ENCODE results near the gene LCN2. TPM values are rescaled to one million over a fixed set of nuclear protein-coding genes. Genes with fewer than 3 reads are reported as not detected.
"Not testable (repeated sequence)": the region's sequence is repeated elsewhere in the genome, so short reads cannot be mapped to it uniquely, and the experiment has no call there.

LCN2 gene
- total RNA-seq, 2 experiments from 2014 or later, result not detected

GRCh38 chr9:128180001-128180400 lies 30.7 kb downstream of the LCN2 start:
- no peak overlapping the region for H3K4me3 Mint-ChIP-seq
- intact Hi-C loops (cut with DNase I, micrococcal nuclease), result no loop called here
- CTCF ChIA-PET, result no interaction called here

GRCh38 chr9:128180447-128180846 lies 31.2 kb downstream of the LCN2 start:
- H3K36me3 Mint-ChIP-seq (ENCODE audit: low read depth), result peaks cover 83% of the 10 kb centered on the region
- Histone ChIP-seq H3K9me3 (ENCODE audit: control insufficient read depth in 1 of 2, insufficient read depth in 1 of 2, low read length in 2 of 2) (peaks cover 0 to 9% of the 10 kb centered on the region in 2 experiments), H3K36me3 (ENCODE audit: insufficient read depth, low read length) (peaks cover 74% of the 10 kb centered on the region), H3K4me3 (ENCODE audit: low read length) (no peak overlapping the region), H3K27me3 (ENCODE audit: control insufficient read depth in 1 of 2, insufficient read depth in 2 of 2, low read length in 2 of 2) (no peaks in the 10 kb centered on the region), H3K27ac (ENCODE audit: low read depth in 1 of 2, low read length in 2 of 2) (no peak overlapping the region), H3K4me1 (ENCODE audit: insufficient read depth, low read length) (no peaks in the 10 kb centered on the region)
- DNase-seq (no peak), ATAC-seq (ENCODE audit: poor library complexity) (no peak)
- no peaks in the 10 kb centered on the region for H3K27me3 Mint-ChIP-seq
- no peaks in the 10 kb centered on the region for H3K4me1 Mint-ChIP-seq (ENCODE audit: low read depth)
- H3K9me3 Mint-ChIP-seq, result no peaks in the 10 kb centered on the region
- no peak overlapping the region for H3K4me3 Mint-ChIP-seq
- POLR2A ChIA-PET, result no interaction called here
- intact Hi-C loops (cut with DNase I, micrococcal nuclease), result no loop called here
- H3K27ac Mint-ChIP-seq, result no peak overlapping the region
- TF ChIP-seq, protein P1, sequence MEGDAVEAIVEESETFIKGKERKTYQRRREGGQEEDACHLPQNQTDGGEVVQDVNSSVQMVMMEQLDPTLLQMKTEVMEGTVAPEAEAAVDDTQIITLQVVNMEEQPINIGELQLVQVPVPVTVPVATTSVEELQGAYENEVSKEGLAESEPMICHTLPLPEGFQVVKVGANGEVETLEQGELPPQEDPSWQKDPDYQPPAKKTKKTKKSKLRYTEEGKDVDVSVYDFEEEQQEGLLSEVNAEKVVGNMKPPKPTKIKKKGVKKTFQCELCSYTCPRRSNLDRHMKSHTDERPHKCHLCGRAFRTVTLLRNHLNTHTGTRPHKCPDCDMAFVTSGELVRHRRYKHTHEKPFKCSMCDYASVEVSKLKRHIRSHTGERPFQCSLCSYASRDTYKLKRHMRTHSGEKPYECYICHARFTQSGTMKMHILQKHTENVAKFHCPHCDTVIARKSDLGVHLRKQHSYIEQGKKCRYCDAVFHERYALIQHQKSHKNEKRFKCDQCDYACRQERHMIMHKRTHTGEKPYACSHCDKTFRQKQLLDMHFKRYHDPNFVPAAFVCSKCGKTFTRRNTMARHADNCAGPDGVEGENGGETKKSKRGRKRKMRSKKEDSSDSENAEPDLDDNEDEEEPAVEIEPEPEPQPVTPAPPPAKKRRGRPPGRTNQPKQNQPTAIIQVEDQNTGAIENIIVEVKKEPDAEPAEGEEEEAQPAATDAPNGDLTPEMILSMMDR (IDR thresholded peaks at IDR 0.05), result no peak
- CTCF ChIA-PET, result no interaction called here

More at GRCh38 chr9:128180001-128180400, 30.7 kb downstream of the LCN2 start:
- Histone ChIP-seq H3K9me3 (ENCODE audit: control insufficient read depth in 1 of 2, insufficient read depth in 1 of 2, low read length in 2 of 2) (peaks cover 0 to 9% of the 10 kb centered on the region in 2 experiments), H3K4me1 (ENCODE audit: insufficient read depth, low read length) (no peaks in the 10 kb centered on the region), H3K27ac (ENCODE audit: low read depth in 1 of 2, low read length in 2 of 2) (no peak overlapping the region), H3K4me3 (ENCODE audit: low read length) (no peak overlapping the region), H3K36me3 (ENCODE audit: insufficient read depth, low read length) (peaks cover 74% of the 10 kb centered on the region), H3K27me3 (ENCODE audit: control insufficient read depth in 1 of 2, insufficient read depth in 2 of 2, low read length in 2 of 2) (no peaks in the 10 kb centered on the region)
- Mint-ChIP-seq H3K4me1 (ENCODE audit: low read depth) (no peaks in the 10 kb centered on the region), H3K36me3 (ENCODE audit: low read depth) (peaks cover 83% of the 10 kb centered on the region), H3K9me3 (no peaks in the 10 kb centered on the region), H3K27ac (no peak overlapping the region), H3K27me3 (no peaks in the 10 kb centered on the region)
- POLR2A ChIA-PET, result no interaction called here
- TF ChIP-seq, protein P1 (IDR thresholded peaks at IDR 0.05), result no peak
- ATAC-seq (ENCODE audit: poor library complexity) (no peak), DNase-seq (no peak)

DNA sequence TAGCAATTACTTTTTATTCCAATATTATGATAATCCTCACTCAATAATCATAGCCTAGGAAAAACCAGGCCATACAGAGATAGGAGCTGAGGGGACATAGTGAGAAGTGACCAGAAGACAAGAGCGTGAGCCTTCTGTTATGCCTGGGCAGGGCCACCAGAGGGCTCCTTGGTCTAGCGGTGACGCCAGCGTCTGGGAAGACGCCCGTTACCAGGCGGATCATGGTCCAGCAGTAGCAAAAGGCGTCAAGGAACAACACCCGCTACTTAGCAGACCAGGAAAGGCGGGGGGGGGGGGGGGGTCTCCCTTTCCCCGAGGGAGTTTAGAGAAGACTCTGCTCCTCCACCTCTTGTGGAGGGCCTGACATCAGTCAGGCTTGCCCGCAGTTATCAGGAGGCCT lies 32.2 kb downstream of the LCN2 start:
- H3K27me3 ChIP-seq (ENCODE audit: control insufficient read depth in 1 of 2, insufficient read depth in 2 of 2, low read length in 2 of 2); H3K4me1 ChIP-seq (ENCODE audit: insufficient read depth, low read length); H3K4me3 Mint-ChIP-seq; H3K27ac ChIP-seq (ENCODE audit: low read depth in 1 of 2, low read length in 2 of 2); H3K9me3 Mint-ChIP-seq; intact Hi-C loops (cut with DNase I, micrococcal nuclease); H3K9me3 ChIP-seq (ENCODE audit: control insufficient read depth in 1 of 2, insufficient read depth in 1 of 2, low read length in 2 of 2); CTCF ChIA-PET; ATAC-seq (ENCODE audit: poor library complexity); H3K27ac Mint-ChIP-seq; H3K4me3 ChIP-seq (ENCODE audit: low read length); H3K4me1 Mint-ChIP-seq (ENCODE audit: low read depth); DNase-seq; POLR2A ChIA-PET; H3K27me3 Mint-ChIP-seq: not testable (repeated sequence)
- peaks cover 71% of the 10 kb centered on the region for H3K36me3 ChIP-seq (ENCODE audit: insufficient read depth, low read length)
- H3K36me3 Mint-ChIP-seq (ENCODE audit: low read depth), result peaks cover 83% of the 10 kb centered on the region

- no peak overlapping the region for H3K4me3 Mint-ChIP-seq
- no peak overlapping the region for H3K27ac Mint-ChIP-seq
- Histone ChIP-seq H3K36me3 (ENCODE audit: insufficient read depth, low read length) (peaks cover 71% of the 10 kb centered on the region), H3K4me1 (ENCODE audit: insufficient read depth, low read length) (no peaks in the 10 kb centered on the region), H3K4me3 (ENCODE audit: low read length) (no peak overlapping the region), H3K27me3 (ENCODE audit: control insufficient read depth in 1 of 2, insufficient read depth in 2 of 2, low read length in 2 of 2) (no peaks in the 10 kb centered on the region), H3K9me3 (ENCODE audit: control insufficient read depth in 1 of 2, insufficient read depth in 1 of 2, low read length in 2 of 2) (peaks cover 0 to 9% of the 10 kb centered on the region in 2 experiments), H3K27ac (ENCODE audit: low read depth in 1 of 2, low read length in 2 of 2) (no peak overlapping the region)
- TF ChIP-seq, protein P1 (IDR thresholded peaks at IDR 0.05), result no peak
- no peaks in the 10 kb centered on the region for H3K27me3 Mint-ChIP-seq
- ATAC-seq (ENCODE audit: poor library complexity) (no peak), DNase-seq (no peak)
- intact Hi-C loops (cut with DNase I, micrococcal nuclease), result no loop called here
- H3K36me3 Mint-ChIP-seq (ENCODE audit: low read depth), result peaks cover 87% of the 10 kb centered on the region
- peaks cover 9% of the 10 kb centered on the region for H3K4me1 Mint-ChIP-seq (ENCODE audit: low read depth)
- CTCF ChIA-PET, result no interaction called here
- H3K9me3 Mint-ChIP-seq, result no peaks in the 10 kb centered on the region
- POLR2A ChIA-PET, result no interaction called here
These were observed 33.8 kb downstream of the LCN2 start for GRCh38 chr9:128182893-128183588.
